Neural crest cell (in vitro differentiated cells): ENCODE data around the gene SMG1. TPM values are rescaled to one million over a fixed set of nuclear protein-coding genes. Genes with fewer than 3 reads are reported as not detected.

Experiments used
- DNase-seq: peaks from one replicate; pipeline ENCODE4 v3.0.0; 2021; ENCODE audit warnings: low read depth, mixed read lengths, low spot score
- H3K27ac Mint-ChIP-seq: one replicate; pipeline ENCODE4 v1.8.0; 2021; ENCODE audit warnings: mild to moderate bottlenecking, mixed read lengths; ENCODE audit not compliant: unreplicated experiment
- H3K27me3 Mint-ChIP-seq: 2 replicates; pipeline ENCODE4 v1.8.0; 2021; ENCODE audit warnings: low read depth, mild to moderate bottlenecking, mixed read lengths
- H3K36me3 Mint-ChIP-seq: 2 replicates; pipeline ENCODE4 v1.8.0; 2021; ENCODE audit warnings: low read depth, mild to moderate bottlenecking, mixed read lengths
- H3K4me1 Mint-ChIP-seq: 2 replicates; pipeline ENCODE4 v1.8.0; 2021; ENCODE audit warnings: mixed read lengths
- H3K4me3 Mint-ChIP-seq: one replicate; pipeline ENCODE4 v1.8.0; 2021; ENCODE audit warnings: mild to moderate bottlenecking, mixed read lengths
- H3K9me3 Mint-ChIP-seq: 2 replicates; pipeline ENCODE4 v1.8.0; 2021; ENCODE audit warnings: mixed read lengths
- CTCF ChIP-seq: fragments of 200-600 bp; sonication (generic); conservative IDR thresholded peaks from 2 replicates; pipeline ENCODE4 v1.5.0; 2021; ENCODE audit warnings: antibody characterized with exemption, mild to moderate bottlenecking
- total RNA-seq: library from RNA; stranded (reverse); gene quantifications from 2 replicates; pipeline ENCODE4 v1.2.1, GENCODE V29; 2021

Gene SMG1
- total RNA-seq, 1 donor from 2014 or later = 87.1 TPM

- Mint-ChIP-seq H3K27ac (no peak overlapping the region), H3K4me1 (no peaks in the 10 kb centered on the region), H3K27me3 (no peaks in the 10 kb centered on the region), H3K4me3 (no peak overlapping the region), H3K36me3 (peaks cover 40% of the 10 kb centered on the region), H3K9me3 (no peaks in the 10 kb centered on the region)
- TF ChIP-seq CTCF = no peak
- no peak for DNase-seq
These were observed 89.5 kb downstream of the SMG1 start for GRCh38 chr16:18836702-18837101.

- H3K27ac Mint-ChIP-seq = no peak overlapping the region
- H3K36me3 Mint-ChIP-seq = peaks cover 38% of the 10 kb centered on the region
- DNase-seq = no peak
- no peaks in the 10 kb centered on the region for H3K9me3 Mint-ChIP-seq
- no peaks in the 10 kb centered on the region for H3K27me3 Mint-ChIP-seq
- TF ChIP-seq CTCF = no peak
- no peaks in the 10 kb centered on the region for H3K4me1 Mint-ChIP-seq
- no peak overlapping the region for H3K4me3 Mint-ChIP-seq
These were observed 91.3 kb downstream of the SMG1 start for GRCh38 chr16:18834864-18835263.

GRCh38 chr16:18833707-18834505 is 92.3 kb downstream of the SMG1 start:
- H3K4me3 Mint-ChIP-seq = no peak overlapping the region
- H3K36me3 Mint-ChIP-seq = peaks cover 38% of the 10 kb centered on the region
- no peak for DNase-seq
- H3K27ac Mint-ChIP-seq = no peak overlapping the region
- TF ChIP-seq CTCF = no peak
- no peaks in the 10 kb centered on the region for H3K9me3 Mint-ChIP-seq
- no peaks in the 10 kb centered on the region for H3K27me3 Mint-ChIP-seq
- H3K4me1 Mint-ChIP-seq = no peaks in the 10 kb centered on the region

GRCh38 chr16:18832613-18833012 is 93.6 kb downstream of the SMG1 start:
- Mint-ChIP-seq H3K4me1 (no peaks in the 10 kb centered on the region), H3K36me3 (peaks cover 38% of the 10 kb centered on the region), H3K27ac (no peak overlapping the region), H3K9me3 (no peaks in the 10 kb centered on the region), H3K27me3 (no peaks in the 10 kb centered on the region), H3K4me3 (no peak overlapping the region)
- DNase-seq = no peak
- no peak for TF ChIP-seq CTCF

- Mint-ChIP-seq H3K27ac (no peak overlapping the region), H3K4me1 (no peaks in the 10 kb centered on the region), H3K36me3 (peaks cover 35% of the 10 kb centered on the region), H3K9me3 (no peaks in the 10 kb centered on the region), H3K27me3 (no peaks in the 10 kb centered on the region), H3K4me3 (no peak overlapping the region)
- DNase-seq = no peak
- TF ChIP-seq CTCF = no peak
These were observed 94.2 kb downstream of the SMG1 start for GRCh38 chr16:18832006-18832405.
